GM18505 (cell line): Measurements from ENCODE around the gene SSR3.

Experiments
- ATAC-seq: cut with Tn5 transposase; IDR thresholded peaks from one replicate; pipeline ENCODE4 v1.9.1; 2021; ENCODE audit not compliant: unreplicated experiment
- POLR2A ChIP-seq: IDR thresholded peaks from 4 replicates; pipeline ENCODE4 v1.6.1; 2011; ENCODE audit warnings: borderline replicate concordance; ENCODE audit not compliant: insufficient read depth, insufficient read length; ENCODE audit errors: extremely low read depth

Gene SSR3

GRCh38 chr3:156539051-156539450 is 15.9 kb downstream of the SSR3 start:
- ATAC-seq, result no peak
- no peak for TF ChIP-seq POLR2A

DNA sequence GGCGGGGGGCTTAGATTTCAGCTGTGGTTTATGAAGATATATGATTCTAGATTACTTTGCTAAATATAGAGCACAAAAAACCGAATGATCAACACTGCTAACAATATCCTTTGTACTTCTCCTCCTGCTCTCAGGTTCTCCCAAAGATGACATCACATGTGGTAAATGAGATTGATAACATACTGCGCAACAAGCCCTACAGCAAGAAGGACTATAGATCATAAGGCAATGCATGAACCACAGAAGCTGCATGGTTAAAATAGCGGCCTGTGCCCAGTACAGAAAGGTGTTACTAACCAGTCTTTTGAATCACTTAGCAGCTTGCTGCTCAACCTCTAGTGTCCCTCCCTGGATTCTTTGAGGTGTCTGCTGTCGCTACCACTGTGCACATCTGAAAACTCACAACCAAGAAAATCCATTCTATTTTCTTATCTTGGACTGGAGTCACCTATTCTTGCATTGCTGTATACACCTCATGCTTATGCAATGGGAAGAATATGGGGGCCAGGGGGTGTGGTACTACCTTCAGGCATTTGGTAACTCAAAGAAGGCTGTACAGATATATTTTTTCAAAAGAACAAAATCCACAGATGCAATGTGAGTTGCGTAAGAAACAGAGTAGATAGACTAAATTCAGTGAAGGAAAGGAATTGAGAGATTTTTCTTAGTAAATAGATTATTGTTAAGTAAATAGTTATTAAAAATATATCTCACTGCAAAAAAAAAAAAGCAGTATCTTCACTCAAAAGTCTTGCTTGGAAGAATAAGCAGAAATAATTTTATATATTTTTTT is 18.2 kb downstream of the SSR3 start:
- no peak for TF ChIP-seq POLR2A
- no peak for ATAC-seq

- TF ChIP-seq POLR2A, result no peak
- ATAC-seq, result no peak
Measured at GRCh38 chr3:156535798-156536197, 19.1 kb downstream of the SSR3 start.

- ATAC-seq, result no peak
- TF ChIP-seq POLR2A, result no peak
Measured at GRCh38 chr3:156535162-156535627, 19.7 kb downstream of the SSR3 start.

GRCh38 chr3:156533205-156533604 is 21.7 kb downstream of the SSR3 start:
- ATAC-seq, result no peak
- no peak for TF ChIP-seq POLR2A

DNA sequence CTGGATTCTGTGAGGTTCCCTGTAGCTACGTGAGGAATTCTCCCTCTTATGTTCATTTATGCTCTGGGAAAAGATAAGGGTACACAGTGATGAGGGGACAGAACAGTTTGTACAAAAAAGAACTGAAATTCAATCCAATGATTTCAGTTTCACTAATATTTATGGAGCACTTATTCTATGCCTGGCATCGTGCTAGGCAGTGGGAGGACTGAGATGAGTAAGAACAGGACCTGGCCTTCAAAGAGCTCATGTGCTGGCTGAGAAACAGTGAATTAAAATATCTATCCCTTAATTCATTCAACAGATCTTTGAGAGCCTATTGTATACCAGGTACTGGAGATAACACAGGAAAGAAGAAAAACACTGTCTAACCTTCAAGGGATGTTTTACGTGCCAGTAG is 22.2 kb downstream of the SSR3 start:
- no peak for TF ChIP-seq POLR2A
- no peak for ATAC-seq

DNA sequence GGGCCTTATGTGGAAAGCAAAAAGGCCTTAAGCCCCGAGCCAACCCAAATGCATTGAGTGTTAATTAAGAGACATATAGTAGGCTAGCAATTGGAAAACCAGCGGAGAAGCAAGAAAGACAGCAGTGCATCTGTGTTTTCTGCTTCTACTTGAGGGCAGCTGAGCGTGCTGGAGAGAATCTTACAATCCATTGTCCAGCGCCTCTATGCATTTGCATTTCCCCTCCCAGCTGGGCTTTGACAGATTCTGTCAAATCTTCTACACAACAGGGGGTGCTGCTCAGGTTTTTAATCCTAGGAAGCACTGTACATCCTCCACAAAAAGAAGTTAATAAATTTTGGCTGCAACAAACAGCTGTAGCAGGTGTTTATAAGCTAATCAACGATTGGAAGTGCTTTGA is 23.9 kb downstream of the SSR3 start:
- no peak for TF ChIP-seq POLR2A
- ATAC-seq, result no peak

DNA sequence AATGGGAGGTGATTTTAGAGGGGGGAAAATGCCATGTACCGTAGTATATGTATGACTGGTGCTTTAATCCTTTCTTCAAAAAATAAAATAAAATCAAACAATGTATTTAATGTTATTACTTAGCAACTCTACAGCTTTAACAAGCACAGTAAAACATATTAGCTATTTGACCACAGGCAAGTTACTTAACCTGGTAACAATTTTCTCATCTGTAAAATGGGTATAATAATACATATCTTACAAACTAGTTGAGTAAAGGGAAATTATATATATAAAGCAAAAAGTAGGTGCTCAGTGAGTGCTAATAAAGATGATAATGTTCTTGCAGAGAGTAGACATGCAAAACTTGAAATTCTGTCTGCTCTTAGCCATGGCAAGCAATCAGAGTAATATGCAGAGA is 27.9 kb downstream of the SSR3 start:
- no peak for TF ChIP-seq POLR2A
- ATAC-seq, result no peak

GRCh38 chr3:156525808-156526207 is 29.1 kb downstream of the SSR3 start:
- no peak for ATAC-seq
- TF ChIP-seq POLR2A, result no peak

DNA sequence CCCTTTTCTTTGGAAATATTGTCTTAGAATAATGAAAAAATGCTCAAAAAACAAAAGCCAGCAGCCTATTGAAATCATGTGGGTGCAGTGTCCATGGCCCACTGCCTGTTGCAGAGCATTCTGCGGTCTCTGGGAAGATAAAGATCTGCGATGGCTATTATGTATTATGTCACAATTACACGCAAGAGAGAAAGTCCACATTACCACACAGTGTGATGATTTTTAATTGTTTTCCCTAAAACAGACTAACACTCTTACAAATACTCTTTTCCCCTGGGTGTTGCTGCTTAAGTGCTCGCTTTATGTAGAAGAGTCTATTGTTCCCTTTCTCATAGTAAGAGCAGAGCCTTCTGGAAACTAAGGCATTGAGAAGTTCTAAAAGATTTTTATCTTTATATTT is 32.2 kb downstream of the SSR3 start:
- no peak for ATAC-seq
- no peak for TF ChIP-seq POLR2A

DNA sequence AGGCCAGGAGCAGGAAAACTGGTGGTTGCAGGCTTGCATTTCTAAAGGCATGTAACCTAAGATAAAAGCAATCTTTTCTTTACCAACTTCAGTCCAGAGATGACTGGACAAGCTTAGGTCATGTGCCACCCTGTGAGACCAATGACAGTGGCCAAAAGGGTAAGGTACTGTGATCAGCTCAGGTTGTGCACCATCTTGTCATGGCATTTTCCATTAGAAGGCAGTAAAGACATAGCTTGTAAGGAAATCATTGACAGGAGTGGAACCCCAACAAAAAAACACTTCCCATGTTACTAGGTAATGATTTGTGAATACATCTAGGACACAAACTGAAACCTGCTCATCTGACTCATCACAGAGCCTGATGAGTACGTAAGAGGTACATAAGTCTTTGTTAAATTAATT is 35.2 kb downstream of the SSR3 start:
- peak; percentile 70 for ATAC-seq
- TF ChIP-seq POLR2A, result no peak

GRCh38 chr3:156518726-156519125 is 36.2 kb downstream of the SSR3 start:
- TF ChIP-seq POLR2A, result no peak
- ATAC-seq, result no peak

DNA sequence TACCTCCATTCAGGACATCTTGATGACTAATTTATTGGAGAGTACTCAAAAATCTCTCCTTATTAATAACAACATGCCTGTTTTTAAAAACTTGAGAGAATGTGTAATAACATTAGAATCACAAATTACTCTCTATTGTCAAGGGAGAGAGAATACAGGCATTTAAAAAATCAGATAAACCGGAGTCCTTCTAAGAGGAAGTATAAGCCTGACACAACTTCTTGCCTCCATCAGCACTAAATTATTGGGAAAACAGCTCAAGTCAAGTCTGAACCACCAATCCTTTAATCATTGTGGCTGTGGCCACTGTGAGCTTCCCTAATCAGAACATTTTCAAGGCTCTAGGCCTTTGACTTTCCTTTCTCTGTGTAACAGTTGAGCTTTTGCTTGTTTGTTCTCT is 38.0 kb downstream of the SSR3 start:
- ATAC-seq, result no peak
- no peak for TF ChIP-seq POLR2A

- no peak for ATAC-seq
- no peak for TF ChIP-seq POLR2A
Measured at GRCh38 chr3:156516284-156516683, 38.6 kb downstream of the SSR3 start.
